HUES6 (cell line): ENCODE data around the gene C19orf47.

Experiments used
- H3K27ac ChIP-seq: 2 replicates; pipeline ENCODE4 v1.7.0; 2013; ENCODE audit warnings: low read depth, mild to moderate bottlenecking, low read length, inconsistent platforms
- H3K27me3 ChIP-seq: 2 replicates; pipeline ENCODE4 v1.6.1; 2013; ENCODE audit warnings: low read length; ENCODE audit not compliant: control insufficient read depth, insufficient read depth
- H3K36me3 ChIP-seq: 2 replicates; pipeline ENCODE4 v1.6.1; 2013; ENCODE audit warnings: low read length; ENCODE audit not compliant: control insufficient read depth, insufficient read depth
- H3K4me1 ChIP-seq: 2 replicates; pipeline ENCODE4 v1.6.1; 2013; ENCODE audit warnings: low read length; ENCODE audit not compliant: control insufficient read depth, insufficient read depth
- H3K4me3 ChIP-seq: 2 replicates; pipeline ENCODE4 v1.5.1; 2013; ENCODE audit warnings: low read depth, low read length
- H3K9ac ChIP-seq: one replicate; pipeline ENCODE4 v1.6.1; 2013; ENCODE audit warnings: mild to moderate bottlenecking, low read length
- H3K9me3 ChIP-seq: 2 replicates; pipeline ENCODE4 v1.6.1; 2013; ENCODE audit warnings: low read depth, low read length; ENCODE audit not compliant: control insufficient read depth, insufficient read depth

The C19orf47 gene

GRCh38 chr19:40279120-40279551 is 69.1 kb downstream of the C19orf47 start:
- H3K9ac ChIP-seq, result no peak overlapping the region
- H3K36me3 ChIP-seq, result no peaks in the 10 kb centered on the region; the same call in 1 of the 2 replicates
- no peak overlapping the region for H3K27ac ChIP-seq
- peaks cover 44% of the 10 kb centered on the region for H3K4me1 ChIP-seq
- H3K27me3 ChIP-seq, result no peaks in the 10 kb centered on the region
- no peaks in the 10 kb centered on the region for H3K9me3 ChIP-seq
- no peak overlapping the region for H3K4me3 ChIP-seq

- H3K9me3 ChIP-seq, result no peaks in the 10 kb centered on the region
- H3K36me3 ChIP-seq, result no peaks in the 10 kb centered on the region; the same call in 1 of the 2 replicates
- H3K4me1 ChIP-seq, result peaks cover 37% of the 10 kb centered on the region
- no peaks in the 10 kb centered on the region for H3K27me3 ChIP-seq
- no peak overlapping the region for H3K4me3 ChIP-seq
- no peak overlapping the region for H3K9ac ChIP-seq
- H3K27ac ChIP-seq, result no peak overlapping the region
Observed at GRCh38 chr19:40278361-40279035, 69.7 kb downstream of the C19orf47 start.

- H3K9ac ChIP-seq, result no peak overlapping the region
Observed at GRCh38 chr19:40277356-40278059, 70.7 kb downstream of the C19orf47 start.

GRCh38 chr19:40274585-40275544 is 73.3 kb downstream of the C19orf47 start:
- Histone ChIP-seq H3K4me3 (no peak overlapping the region), H3K9me3 (no peaks in the 10 kb centered on the region), H3K27me3 (no peaks in the 10 kb centered on the region), H3K36me3 (peaks cover 5% of the 10 kb centered on the region; the same call in 1 of the 2 replicates), H3K4me1 (peaks cover 21% of the 10 kb centered on the region), H3K9ac (no peak overlapping the region), H3K27ac (no peak overlapping the region)

More at GRCh38 chr19:40277356-40278059, 70.7 kb downstream of the C19orf47 start:
- Histone ChIP-seq H3K36me3 (peaks cover 2% of the 10 kb centered on the region; the same call in 1 of the 2 replicates), H3K27ac (no peak overlapping the region), H3K4me3 (no peak overlapping the region), H3K27me3 (no peaks in the 10 kb centered on the region), H3K4me1 (peaks cover 36% of the 10 kb centered on the region), H3K9me3 (no peaks in the 10 kb centered on the region)

GRCh38 chr19:40273469-40274360 is 74.5 kb downstream of the C19orf47 start:
- Histone ChIP-seq H3K36me3 (peaks cover 8% of the 10 kb centered on the region; the same call in 1 of the 2 replicates), H3K4me3 (no peak overlapping the region), H3K9ac (no peak overlapping the region), H3K9me3 (no peaks in the 10 kb centered on the region), H3K4me1 (peaks cover 17% of the 10 kb centered on the region), H3K27ac (no peak overlapping the region), H3K27me3 (no peaks in the 10 kb centered on the region)

GRCh38 chr19:40272261-40272660 is 75.9 kb downstream of the C19orf47 start:
- Histone ChIP-seq H3K27ac (no peak overlapping the region), H3K4me3 (no peak overlapping the region), H3K4me1 (peaks cover 31% of the 10 kb centered on the region), H3K9me3 (no peaks in the 10 kb centered on the region), H3K36me3 (peaks cover 8% of the 10 kb centered on the region; the same call in 1 of the 2 replicates), H3K9ac (peak overlapping the region; percentile 34), H3K27me3 (no peaks in the 10 kb centered on the region)

- no peak overlapping the region for H3K27ac ChIP-seq
- H3K4me1 ChIP-seq, result peaks cover 34% of the 10 kb centered on the region
- H3K9ac ChIP-seq, result no peak overlapping the region
Observed at GRCh38 chr19:40271706-40272105, 76.5 kb downstream of the C19orf47 start.

GRCh38 chr19:40270362-40271089 is 77.7 kb downstream of the C19orf47 start:
- no peak overlapping the region for H3K4me3 ChIP-seq
- H3K4me1 ChIP-seq, result peaks cover 34% of the 10 kb centered on the region
- H3K9me3 ChIP-seq, result no peaks in the 10 kb centered on the region
- no peaks in the 10 kb centered on the region for H3K27me3 ChIP-seq
- H3K27ac ChIP-seq, result no peak overlapping the region
- H3K36me3 ChIP-seq, result peaks cover 8% of the 10 kb centered on the region; the same call in 1 of the 2 replicates
- H3K9ac ChIP-seq, result no peak overlapping the region

More at GRCh38 chr19:40271706-40272105, 76.5 kb downstream of the C19orf47 start:
- H3K9me3 ChIP-seq, result no peaks in the 10 kb centered on the region
- no peak overlapping the region for H3K4me3 ChIP-seq
- H3K36me3 ChIP-seq, result peaks cover 8% of the 10 kb centered on the region; the same call in 1 of the 2 replicates
- H3K27me3 ChIP-seq, result no peaks in the 10 kb centered on the region
